SJCRH30 (cell line): ENCODE data around the gene FGF12. TPM values are rescaled to one million over a fixed set of nuclear protein-coding genes. Genes with fewer than 3 reads are reported as not detected.

Experiments
- DNase-seq, 2 experiments: peaks; one replicate each; pipeline ENCODE4 v3.0.0-alpha.2; 2015 to 2020
- H3K27ac ChIP-seq: fragments of 250-450 bp; sonication (Bioruptor Pico); 2 replicates; pipeline ENCODE4 v1.5.1; 2020; ENCODE audit warnings: mild to moderate bottlenecking, moderate library complexity
- H3K27me3 ChIP-seq: fragments of 250-450 bp; sonication (Bioruptor Pico); 2 replicates; pipeline ENCODE4 v1.5.1; 2020; ENCODE audit warnings: mild to moderate bottlenecking, moderate library complexity
- H3K36me3 ChIP-seq: fragments of 250-450 bp; sonication (Bioruptor Pico); 2 replicates; pipeline ENCODE4 v1.5.1; 2020; ENCODE audit warnings: mild to moderate bottlenecking, moderate library complexity
- H3K4me1 ChIP-seq: fragments of 250-450 bp; sonication (Bioruptor Pico); 2 replicates; pipeline ENCODE4 v1.5.1; 2020; ENCODE audit warnings: mild to moderate bottlenecking, moderate library complexity
- H3K4me3 ChIP-seq: fragments of 250-450 bp; sonication (Bioruptor Pico); 2 replicates; pipeline ENCODE4 v1.5.1; 2020; ENCODE audit warnings: mild to moderate bottlenecking, moderate library complexity
- H3K9me3 ChIP-seq: fragments of 250-450 bp; sonication (Bioruptor Pico); replicated peaks from 2 replicates; pipeline ENCODE4 v1.5.1; 2020; ENCODE audit warnings: mild to moderate bottlenecking, moderate library complexity
- total RNA-seq: library from RNA; depleted of rRNA; stranded (reverse); fragments of >200 nt; shearing (Covaris generic); gene quantifications from 2 replicates; pipeline ENCODE4 v1.2.3, GENCODE V29; 2014

Gene FGF12
- total RNA-seq, 1 experiment from 2014 or later, result 0.06 TPM

- no peak for DNase-seq
- Histone ChIP-seq H3K27me3 (no peaks in the 10 kb centered on the region), H3K4me3 (no peak overlapping the region), H3K9me3 (no peaks in the 10 kb centered on the region), H3K36me3 (no peaks in the 10 kb centered on the region), H3K4me1 (peaks cover 18% of the 10 kb centered on the region), H3K27ac (no peak overlapping the region)
These were observed 278.3 kb downstream of the FGF12 start for GRCh38 chr3:192449036-192449435.

DNA sequence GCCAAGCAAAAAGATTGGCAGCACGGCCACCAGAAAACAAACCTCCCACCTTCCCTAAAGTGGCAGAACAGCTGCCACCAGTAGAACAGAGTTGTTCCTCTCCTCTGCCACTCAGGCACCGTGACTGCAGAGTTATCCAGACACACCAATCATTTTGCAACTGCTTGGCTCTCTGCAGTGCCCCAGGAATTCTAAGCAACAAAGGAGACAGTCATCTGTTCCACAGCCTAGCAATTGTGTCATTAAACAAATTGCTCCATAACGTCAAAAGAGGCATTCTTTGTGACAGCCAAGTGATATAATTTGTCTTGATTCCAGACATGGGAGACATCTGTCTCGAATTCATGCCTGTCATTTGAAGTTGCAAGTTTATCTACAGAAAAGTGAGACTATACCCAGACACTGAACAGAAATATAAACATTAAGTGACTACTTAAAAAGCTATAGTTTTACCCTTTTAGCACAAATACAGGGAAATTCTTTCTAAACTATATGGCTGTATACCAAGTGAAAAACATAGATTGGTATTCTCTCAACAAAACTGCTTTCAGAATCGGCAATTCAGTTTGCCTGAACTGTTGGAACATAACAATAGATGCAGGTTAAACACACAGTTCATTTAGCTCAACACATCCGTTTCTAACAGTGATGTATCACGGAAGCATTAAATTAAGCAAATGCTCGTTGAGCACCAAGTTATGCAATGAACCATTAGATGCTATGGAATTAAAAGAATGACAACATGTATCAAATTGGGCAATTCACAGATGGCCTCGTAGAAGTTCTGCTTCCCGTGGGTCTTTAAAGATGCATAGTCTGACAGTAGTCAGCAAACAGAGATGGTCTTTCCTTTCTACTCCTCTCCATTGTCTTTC lies 281.3 kb downstream of the FGF12 start:
- peak; percentile 65 to 74 for DNase-seq
- H3K4me1 ChIP-seq, result peaks cover 18% of the 10 kb centered on the region
- H3K27ac ChIP-seq, result peak overlapping the region; percentile 61

DNA sequence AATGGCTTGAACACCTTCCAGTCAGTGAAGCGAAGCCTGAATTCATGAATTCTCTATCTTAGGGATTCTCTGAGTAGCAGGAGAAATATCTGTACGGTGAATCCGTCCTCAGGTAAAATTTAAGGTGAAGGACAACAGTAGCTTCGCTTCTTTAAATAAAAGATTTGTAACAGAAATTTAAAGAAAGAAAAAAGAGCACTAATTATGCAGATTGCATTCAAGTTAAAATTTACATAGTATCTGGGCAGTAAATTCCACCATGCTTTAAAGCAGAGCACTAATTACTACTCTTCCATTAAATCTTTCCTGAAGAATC lies 282.6 kb downstream of the FGF12 start:
- Histone ChIP-seq H3K27ac (no peak overlapping the region; the same call in 1 of the 2 replicates), H3K36me3 (no peaks in the 10 kb centered on the region), H3K4me1 (peaks cover 18% of the 10 kb centered on the region), H3K9me3 (no peaks in the 10 kb centered on the region), H3K4me3 (no peak overlapping the region), H3K27me3 (no peaks in the 10 kb centered on the region)
- no peak for DNase-seq

More for the DNA sequence above, 281.3 kb downstream of the FGF12 start:
- Histone ChIP-seq H3K27me3 (no peaks in the 10 kb centered on the region), H3K9me3 (no peaks in the 10 kb centered on the region), H3K4me3 (no peak overlapping the region), H3K36me3 (no peaks in the 10 kb centered on the region)

DNA sequence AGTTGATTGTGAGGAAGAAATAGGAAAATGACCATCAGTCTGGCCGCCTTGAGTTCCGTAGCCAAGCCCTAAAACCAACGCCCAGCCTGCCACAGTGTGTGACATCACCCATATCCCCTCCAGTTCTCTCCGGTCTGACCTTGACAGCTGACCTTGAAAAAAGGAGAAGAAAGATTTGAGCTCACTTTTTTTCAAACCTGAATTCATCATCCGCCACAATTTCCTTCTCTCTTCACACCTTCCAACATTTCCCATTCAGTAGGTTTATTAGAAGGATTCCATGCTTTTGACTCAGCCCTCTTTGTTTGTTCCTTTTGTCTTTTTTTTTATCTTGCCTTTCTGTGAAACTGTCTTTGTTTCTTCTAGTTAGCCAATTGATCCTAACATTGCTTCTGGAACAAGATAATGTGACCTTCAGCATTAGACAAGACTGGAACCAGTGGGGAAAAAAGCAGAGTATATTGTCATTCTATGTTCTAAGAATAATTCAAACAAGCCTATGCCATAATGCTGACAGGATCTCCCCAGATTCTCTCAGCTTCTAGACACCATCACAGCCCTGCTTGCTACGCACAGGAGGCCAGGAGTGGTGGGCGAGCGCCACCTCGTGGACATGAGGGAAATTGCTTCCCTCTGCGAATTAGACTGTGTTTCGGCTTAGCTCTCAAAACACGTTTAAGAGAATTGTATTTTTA lies 283.1 kb downstream of the FGF12 start:
- peaks cover 18% of the 10 kb centered on the region for H3K4me1 ChIP-seq
- H3K36me3 ChIP-seq, result no peaks in the 10 kb centered on the region
- H3K4me3 ChIP-seq, result no peak overlapping the region
- no peaks in the 10 kb centered on the region for H3K27me3 ChIP-seq
- H3K27ac ChIP-seq, result no peak overlapping the region
- H3K9me3 ChIP-seq, result no peaks in the 10 kb centered on the region
- DNase-seq, result peak; percentile 41 to 75

DNA sequence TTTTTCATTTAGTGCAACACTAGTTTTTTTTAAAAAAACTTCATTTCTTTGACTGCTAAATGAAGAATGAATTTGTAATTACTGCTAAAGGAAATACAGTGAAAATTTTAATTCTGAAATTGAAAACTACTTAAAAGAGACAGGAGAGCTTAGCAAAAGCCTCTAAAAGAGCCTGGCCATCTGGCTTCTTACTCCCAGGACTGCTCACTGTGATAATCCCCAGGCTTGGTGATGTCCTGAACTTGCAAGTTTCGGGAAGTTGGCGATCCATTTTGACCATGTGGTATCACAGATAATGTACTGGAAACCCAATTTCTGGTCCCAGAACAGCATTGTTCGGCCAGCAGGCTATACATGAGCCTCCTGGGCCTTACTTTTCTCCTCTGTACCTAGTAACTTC lies 292.1 kb downstream of the FGF12 start:
- DNase-seq, result no peak
- Histone ChIP-seq H3K27ac (no peak overlapping the region), H3K9me3 (no peaks in the 10 kb centered on the region), H3K4me1 (no peaks in the 10 kb centered on the region), H3K4me3 (no peak overlapping the region), H3K36me3 (no peaks in the 10 kb centered on the region), H3K27me3 (no peaks in the 10 kb centered on the region)

DNA sequence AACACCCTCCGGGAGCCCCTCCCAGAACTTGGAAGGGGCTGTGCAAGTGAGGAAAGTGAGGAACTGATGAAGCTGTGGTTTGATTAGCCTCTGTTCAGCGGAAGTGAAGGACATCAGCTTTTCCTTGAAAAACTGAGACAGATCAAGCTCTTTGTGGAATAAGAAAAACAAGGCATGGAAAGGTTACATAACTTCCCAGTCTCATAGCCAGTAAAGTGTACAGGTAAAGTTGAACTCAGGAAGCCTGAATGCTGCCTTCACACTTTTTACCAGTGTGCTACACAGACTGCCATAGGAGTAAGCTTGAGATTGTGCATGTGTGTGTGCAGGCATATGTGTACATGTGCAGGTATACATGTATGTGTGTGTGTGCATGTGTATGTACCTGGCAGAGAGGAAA lies 293.2 kb downstream of the FGF12 start:
- no peaks in the 10 kb centered on the region for H3K36me3 ChIP-seq
- H3K27me3 ChIP-seq, result no peaks in the 10 kb centered on the region
- no peaks in the 10 kb centered on the region for H3K4me1 ChIP-seq
- DNase-seq, result no peak
- H3K4me3 ChIP-seq, result no peak overlapping the region
- H3K9me3 ChIP-seq, result no peaks in the 10 kb centered on the region
- H3K27ac ChIP-seq, result no peak overlapping the region

DNA sequence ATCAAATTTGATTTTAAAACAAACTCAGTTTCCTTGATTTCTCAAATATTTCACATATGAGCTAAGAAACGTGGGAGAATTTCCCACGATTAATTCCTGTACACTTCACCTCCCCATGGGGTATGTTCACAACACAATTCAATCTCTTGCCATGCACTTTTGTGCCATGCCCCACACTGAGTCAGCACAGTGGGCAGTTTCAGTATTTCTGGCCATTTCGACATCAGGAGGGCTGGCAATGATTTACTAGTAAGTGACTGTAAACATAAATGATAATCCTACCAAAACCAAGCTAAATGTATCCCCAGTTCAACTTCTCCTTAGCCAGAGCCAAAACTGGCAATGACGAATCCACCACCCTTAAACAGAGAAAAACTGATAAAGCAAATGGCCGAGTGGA lies 293.6 kb downstream of the FGF12 start:
- Histone ChIP-seq H3K27me3 (no peaks in the 10 kb centered on the region), H3K4me3 (no peak overlapping the region), H3K36me3 (no peaks in the 10 kb centered on the region), H3K4me1 (no peaks in the 10 kb centered on the region), H3K9me3 (no peaks in the 10 kb centered on the region), H3K27ac (no peak overlapping the region)
- no peak for DNase-seq

- no peak overlapping the region for H3K4me3 ChIP-seq
- H3K36me3 ChIP-seq, result no peaks in the 10 kb centered on the region
- H3K4me1 ChIP-seq, result no peaks in the 10 kb centered on the region
- no peak overlapping the region for H3K27ac ChIP-seq
- DNase-seq, result peak in 1 of 2 experiments; percentile 25
- no peaks in the 10 kb centered on the region for H3K9me3 ChIP-seq
- H3K27me3 ChIP-seq, result no peaks in the 10 kb centered on the region
These were observed 304.4 kb downstream of the FGF12 start for GRCh38 chr3:192422997-192423342.

- Histone ChIP-seq H3K27me3 (no peaks in the 10 kb centered on the region), H3K4me3 (no peak overlapping the region), H3K4me1 (no peaks in the 10 kb centered on the region), H3K9me3 (no peaks in the 10 kb centered on the region), H3K36me3 (no peaks in the 10 kb centered on the region), H3K27ac (no peak overlapping the region)
- peak in 1 of 2 experiments; percentile 2 for DNase-seq
These were observed 304.9 kb downstream of the FGF12 start for GRCh38 chr3:192422321-192422996.

- Histone ChIP-seq H3K27ac (no peak overlapping the region), H3K4me3 (no peak overlapping the region), H3K4me1 (no peaks in the 10 kb centered on the region), H3K9me3 (no peaks in the 10 kb centered on the region), H3K36me3 (no peaks in the 10 kb centered on the region), H3K27me3 (no peaks in the 10 kb centered on the region)
- no peak for DNase-seq
These were observed 308.0 kb downstream of the FGF12 start for GRCh38 chr3:192419312-192419711.

- DNase-seq, result no peak
- no peaks in the 10 kb centered on the region for H3K27me3 ChIP-seq
These were observed 309.7 kb downstream of the FGF12 start for GRCh38 chr3:192417559-192418055.

DNA sequence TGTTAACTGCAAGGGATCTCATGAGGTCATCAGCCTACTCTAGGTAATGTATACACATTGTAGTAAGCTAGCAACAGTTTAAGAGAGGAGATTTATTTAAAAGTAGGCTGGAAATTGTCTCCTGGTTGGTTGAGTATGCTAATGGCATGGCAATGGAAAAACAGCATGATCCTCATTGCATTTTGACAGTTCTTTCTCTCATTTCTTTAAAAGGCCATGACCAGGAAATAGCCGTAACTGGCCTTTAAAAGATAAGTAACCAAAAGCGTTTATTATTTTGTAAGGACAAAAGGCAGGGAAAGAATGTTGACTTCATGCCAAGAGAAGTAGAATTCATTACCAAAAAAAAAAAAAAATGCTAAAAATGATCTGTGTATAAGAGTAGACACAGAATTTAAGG lies 310.3 kb downstream of the FGF12 start:
- no peaks in the 10 kb centered on the region for H3K36me3 ChIP-seq
- H3K4me3 ChIP-seq, result no peak overlapping the region
- H3K9me3 ChIP-seq, result no peaks in the 10 kb centered on the region
- H3K27me3 ChIP-seq, result no peaks in the 10 kb centered on the region
- no peaks in the 10 kb centered on the region for H3K4me1 ChIP-seq
- no peak for DNase-seq
- H3K27ac ChIP-seq, result no peak overlapping the region

More at GRCh38 chr3:192417559-192418055, 309.7 kb downstream of the FGF12 start:
- H3K4me1 ChIP-seq, result no peaks in the 10 kb centered on the region
- H3K4me3 ChIP-seq, result no peak overlapping the region
- no peaks in the 10 kb centered on the region for H3K9me3 ChIP-seq
- H3K36me3 ChIP-seq, result no peaks in the 10 kb centered on the region
- H3K27ac ChIP-seq, result no peak overlapping the region

- no peak for DNase-seq
- Histone ChIP-seq H3K27ac (no peak overlapping the region), H3K4me1 (no peaks in the 10 kb centered on the region), H3K36me3 (no peaks in the 10 kb centered on the region), H3K9me3 (no peaks in the 10 kb centered on the region), H3K4me3 (no peak overlapping the region), H3K27me3 (no peaks in the 10 kb centered on the region)
These were observed 313.9 kb downstream of the FGF12 start for GRCh38 chr3:192413461-192413860.

- H3K27ac ChIP-seq, result no peak overlapping the region
- H3K36me3 ChIP-seq, result no peaks in the 10 kb centered on the region
- H3K4me3 ChIP-seq, result no peak overlapping the region
- DNase-seq, result no peak
- no peaks in the 10 kb centered on the region for H3K27me3 ChIP-seq
- H3K9me3 ChIP-seq, result no peaks in the 10 kb centered on the region
- H3K4me1 ChIP-seq, result no peaks in the 10 kb centered on the region
These were observed 316.7 kb downstream of the FGF12 start for GRCh38 chr3:192410684-192410960.
